ENCODE measurements around the gene DDAH2. TPM values are rescaled to one million over a fixed set of nuclear protein-coding genes. Genes with fewer than 3 reads are reported as not detected.

The DDAH2 gene
- total RNA-seq, 2 experiments from 2014 or later = 3.0 to 3.3 TPM

DNA sequence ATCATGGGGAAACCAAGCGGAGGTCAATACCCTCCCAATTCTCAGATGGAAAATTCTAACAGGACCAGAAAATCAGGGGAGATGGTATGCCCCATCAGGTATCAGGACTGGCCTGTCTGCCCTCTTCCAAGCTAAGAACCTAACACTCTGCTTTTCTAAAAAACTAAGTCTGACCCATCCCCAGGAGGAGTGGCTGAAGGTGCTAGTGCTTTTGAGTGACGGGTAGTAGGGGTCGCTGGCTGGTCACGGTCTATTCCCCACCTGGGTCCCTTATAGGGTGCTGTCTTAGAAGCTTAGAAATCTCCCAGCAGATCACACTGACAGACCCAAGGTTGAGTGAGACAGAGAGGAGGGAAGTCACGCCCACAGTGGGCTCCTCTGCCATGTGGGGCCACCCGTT, 35.6 kb downstream of the DDAH2 start:
- H3K27me3 ChIP-seq (ENCODE audit: control insufficient read depth in 1 of 2, insufficient read depth in 2 of 2, low read length in 2 of 2) = no peaks in the 10 kb centered on the region
- H3K4me1 Mint-ChIP-seq (ENCODE audit: low read depth) = peaks cover 13% of the 10 kb centered on the region
- ChIA-PET CTCF (interaction anchor here (1.8 kb wide), 1 partner anchor 95 kb away, joined by 5 read pairs; no protein-coding TSS in a partner anchor), POLR2A (no interaction called here)
- DNase-seq = no peak
- intact Hi-C loops (cut with DNase I, micrococcal nuclease) = no loop called here
- H3K27ac ChIP-seq (ENCODE audit: low read depth in 1 of 2, low read length in 2 of 2) = no peak overlapping the region
- no peaks in the 10 kb centered on the region for H3K9me3 Mint-ChIP-seq
- H3K4me3 Mint-ChIP-seq = no peak overlapping the region
- H3K4me3 ChIP-seq (ENCODE audit: low read length) = no peak overlapping the region
- peak overlapping the region; percentile 27 for H3K27ac Mint-ChIP-seq
- no peaks in the 10 kb centered on the region for H3K27me3 Mint-ChIP-seq
- TF ChIP-seq, protein P1, sequence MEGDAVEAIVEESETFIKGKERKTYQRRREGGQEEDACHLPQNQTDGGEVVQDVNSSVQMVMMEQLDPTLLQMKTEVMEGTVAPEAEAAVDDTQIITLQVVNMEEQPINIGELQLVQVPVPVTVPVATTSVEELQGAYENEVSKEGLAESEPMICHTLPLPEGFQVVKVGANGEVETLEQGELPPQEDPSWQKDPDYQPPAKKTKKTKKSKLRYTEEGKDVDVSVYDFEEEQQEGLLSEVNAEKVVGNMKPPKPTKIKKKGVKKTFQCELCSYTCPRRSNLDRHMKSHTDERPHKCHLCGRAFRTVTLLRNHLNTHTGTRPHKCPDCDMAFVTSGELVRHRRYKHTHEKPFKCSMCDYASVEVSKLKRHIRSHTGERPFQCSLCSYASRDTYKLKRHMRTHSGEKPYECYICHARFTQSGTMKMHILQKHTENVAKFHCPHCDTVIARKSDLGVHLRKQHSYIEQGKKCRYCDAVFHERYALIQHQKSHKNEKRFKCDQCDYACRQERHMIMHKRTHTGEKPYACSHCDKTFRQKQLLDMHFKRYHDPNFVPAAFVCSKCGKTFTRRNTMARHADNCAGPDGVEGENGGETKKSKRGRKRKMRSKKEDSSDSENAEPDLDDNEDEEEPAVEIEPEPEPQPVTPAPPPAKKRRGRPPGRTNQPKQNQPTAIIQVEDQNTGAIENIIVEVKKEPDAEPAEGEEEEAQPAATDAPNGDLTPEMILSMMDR (IDR thresholded peaks at IDR 0.05) = no peak
- H3K36me3 ChIP-seq (ENCODE audit: insufficient read depth, low read length) = peaks cover 80% of the 10 kb centered on the region
- no peak for ATAC-seq (ENCODE audit: poor library complexity)
- H3K9me3 ChIP-seq (ENCODE audit: control insufficient read depth in 1 of 2, insufficient read depth in 1 of 2, low read length in 2 of 2) = no peaks in the 10 kb centered on the region
- H3K36me3 Mint-ChIP-seq (ENCODE audit: low read depth) = peaks cover 86% of the 10 kb centered on the region
- peaks cover under 1% of the 10 kb centered on the region for H3K4me1 ChIP-seq (ENCODE audit: insufficient read depth, low read length)

- no peaks in the 10 kb centered on the region for H3K9me3 ChIP-seq (ENCODE audit: control insufficient read depth in 1 of 2, insufficient read depth in 1 of 2, low read length in 2 of 2)
- Mint-ChIP-seq H3K27ac (peak overlapping the region; percentile 27), H3K9me3 (no peaks in the 10 kb centered on the region), H3K27me3 (no peaks in the 10 kb centered on the region), H3K4me1 (ENCODE audit: low read depth) (peaks cover 10% of the 10 kb centered on the region), H3K4me3 (no peak overlapping the region), H3K36me3 (ENCODE audit: low read depth) (peaks cover 88% of the 10 kb centered on the region)
- intact Hi-C loops (cut with DNase I, micrococcal nuclease) = no loop called here
- no peak overlapping the region for H3K4me3 ChIP-seq (ENCODE audit: low read length)
- ATAC-seq (ENCODE audit: poor library complexity) (no peak), DNase-seq (no peak)
- no peaks in the 10 kb centered on the region for H3K4me1 ChIP-seq (ENCODE audit: insufficient read depth, low read length)
- ChIA-PET POLR2A (interaction anchor here (0.5 kb wide), 1 partner anchor 206 kb away, joined by 3 read pairs; no protein-coding TSS in a partner anchor), CTCF (interaction anchor here (1.8 kb wide), 1 partner anchor 94 kb away, joined by 5 read pairs; no protein-coding TSS in a partner anchor)
- TF ChIP-seq, protein P1 (IDR thresholded peaks at IDR 0.05) = no peak
- peaks cover 86% of the 10 kb centered on the region for H3K36me3 ChIP-seq (ENCODE audit: insufficient read depth, low read length)
- no peak overlapping the region for H3K27ac ChIP-seq (ENCODE audit: low read depth in 1 of 2, low read length in 2 of 2)
- no peaks in the 10 kb centered on the region for H3K27me3 ChIP-seq (ENCODE audit: control insufficient read depth in 1 of 2, insufficient read depth in 2 of 2, low read length in 2 of 2)
These were observed 36.2 kb downstream of the DDAH2 start for GRCh38 chr6:31692886-31693285.

- Histone ChIP-seq H3K27ac (ENCODE audit: low read depth in 1 of 2, low read length in 2 of 2) (no peak overlapping the region), H3K4me3 (ENCODE audit: low read length) (no peak overlapping the region), H3K4me1 (ENCODE audit: insufficient read depth, low read length) (no peaks in the 10 kb centered on the region), H3K36me3 (ENCODE audit: insufficient read depth, low read length) (peaks cover 86% of the 10 kb centered on the region), H3K27me3 (ENCODE audit: control insufficient read depth in 1 of 2, insufficient read depth in 2 of 2, low read length in 2 of 2) (no peaks in the 10 kb centered on the region), H3K9me3 (ENCODE audit: control insufficient read depth in 1 of 2, insufficient read depth in 1 of 2, low read length in 2 of 2) (no peaks in the 10 kb centered on the region)
- Mint-ChIP-seq H3K4me3 (no peak overlapping the region), H3K27ac (no peak overlapping the region), H3K4me1 (ENCODE audit: low read depth) (peaks cover 4% of the 10 kb centered on the region), H3K9me3 (no peaks in the 10 kb centered on the region), H3K27me3 (no peaks in the 10 kb centered on the region), H3K36me3 (ENCODE audit: low read depth) (peaks cover 88% of the 10 kb centered on the region)
- intact Hi-C loops (cut with DNase I, micrococcal nuclease) = no loop called here
- POLR2A ChIA-PET = no interaction called here
- TF ChIP-seq, protein P1 (IDR thresholded peaks at IDR 0.05) = no peak
- DNase-seq (no peak), ATAC-seq (ENCODE audit: poor library complexity) (no peak)
- CTCF ChIA-PET = no interaction called here
These were observed 36.7 kb downstream of the DDAH2 start for GRCh38 chr6:31692353-31692752.

Measured in CD4-positive, alpha-beta T cell (primary cell).